Measurements from ENCODE around the gene CFAP97D1.

DNA sequence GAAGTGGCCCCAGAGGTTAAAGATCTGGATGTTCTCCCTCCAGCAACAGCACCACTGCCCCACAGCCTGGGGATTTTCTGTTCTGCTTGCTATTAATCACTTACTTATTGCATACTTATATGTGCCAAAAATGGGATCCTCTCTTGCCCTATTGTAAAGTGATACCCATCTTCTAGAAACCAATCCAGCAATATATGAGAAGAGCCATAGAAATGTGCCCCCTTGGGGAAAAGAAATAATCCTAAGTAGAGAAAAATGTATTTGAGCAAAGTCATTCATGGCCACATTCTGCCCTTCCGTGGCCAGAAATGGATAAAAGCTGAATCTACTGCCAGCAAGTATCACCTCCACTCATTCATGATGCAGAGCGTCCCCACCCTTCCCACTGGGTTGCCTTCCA, 42.5 kb upstream of the CFAP97D1 start:
- TF ChIP-seq CTCF (IDR thresholded peaks at IDR 0.05) (no peak), RFX5 (IDR thresholded peaks at IDR 0.05) (no peak), JUN (IDR thresholded peaks at IDR 0.05) (no peak), PHF8 (IDR thresholded peaks at IDR 0.05; ENCODE audit: borderline replicate concordance, low read depth) (no peak)
- TF ChIP-seq, protein P1, sequence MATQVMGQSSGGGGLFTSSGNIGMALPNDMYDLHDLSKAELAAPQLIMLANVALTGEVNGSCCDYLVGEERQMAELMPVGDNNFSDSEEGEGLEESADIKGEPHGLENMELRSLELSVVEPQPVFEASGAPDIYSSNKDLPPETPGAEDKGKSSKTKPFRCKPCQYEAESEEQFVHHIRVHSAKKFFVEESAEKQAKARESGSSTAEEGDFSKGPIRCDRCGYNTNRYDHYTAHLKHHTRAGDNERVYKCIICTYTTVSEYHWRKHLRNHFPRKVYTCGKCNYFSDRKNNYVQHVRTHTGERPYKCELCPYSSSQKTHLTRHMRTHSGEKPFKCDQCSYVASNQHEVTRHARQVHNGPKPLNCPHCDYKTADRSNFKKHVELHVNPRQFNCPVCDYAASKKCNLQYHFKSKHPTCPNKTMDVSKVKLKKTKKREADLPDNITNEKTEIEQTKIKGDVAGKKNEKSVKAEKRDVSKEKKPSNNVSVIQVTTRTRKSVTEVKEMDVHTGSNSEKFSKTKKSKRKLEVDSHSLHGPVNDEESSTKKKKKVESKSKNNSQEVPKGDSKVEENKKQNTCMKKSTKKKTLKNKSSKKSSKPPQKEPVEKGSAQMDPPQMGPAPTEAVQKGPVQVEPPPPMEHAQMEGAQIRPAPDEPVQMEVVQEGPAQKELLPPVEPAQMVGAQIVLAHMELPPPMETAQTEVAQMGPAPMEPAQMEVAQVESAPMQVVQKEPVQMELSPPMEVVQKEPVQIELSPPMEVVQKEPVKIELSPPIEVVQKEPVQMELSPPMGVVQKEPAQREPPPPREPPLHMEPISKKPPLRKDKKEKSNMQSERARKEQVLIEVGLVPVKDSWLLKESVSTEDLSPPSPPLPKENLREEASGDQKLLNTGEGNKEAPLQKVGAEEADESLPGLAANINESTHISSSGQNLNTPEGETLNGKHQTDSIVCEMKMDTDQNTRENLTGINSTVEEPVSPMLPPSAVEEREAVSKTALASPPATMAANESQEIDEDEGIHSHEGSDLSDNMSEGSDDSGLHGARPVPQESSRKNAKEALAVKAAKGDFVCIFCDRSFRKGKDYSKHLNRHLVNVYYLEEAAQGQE (IDR thresholded peaks at IDR 0.05), result no peak

Measured in A549 (cell line).